ENCODE measurements around the gene VAMP2. TPM values are rescaled to one million over a fixed set of nuclear protein-coding genes. Genes with fewer than 3 reads are reported as not detected.
A peak's percentile ranks its signal among the peaks of the same experiment; 100 is the strongest.

The VAMP2 gene
- total and polyA plus RNA-seq, 10 of the 15 experiments (the other 5 are each of a cell fraction or from before 2014, with no cell fraction given) = 3.0 to 35.2 (median 25.0) TPM

DNA sequence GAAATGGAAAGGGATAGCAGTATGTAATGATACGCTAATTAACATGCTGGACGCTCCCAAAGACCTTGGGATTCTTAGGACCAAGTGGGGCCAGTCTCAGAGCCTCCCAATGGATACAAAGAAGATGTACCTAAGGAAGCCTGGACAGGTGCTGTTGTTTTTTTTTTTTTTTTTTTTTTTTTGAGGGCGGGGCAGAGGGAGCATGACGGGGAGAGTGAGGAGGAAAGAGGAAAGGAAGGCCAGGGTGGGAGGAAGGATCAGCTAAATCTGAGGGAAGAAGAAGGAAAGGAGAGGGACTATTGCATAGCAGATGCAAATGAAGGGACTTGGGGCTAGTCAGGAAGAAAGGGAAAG is 2.5 kb downstream of the VAMP2 start:
- no TSS peak for BruUV-seq (replicated peaks)
- Histone ChIP-seq H3K36me3 (ENCODE audit: control insufficient read depth in 2 of 2, insufficient read depth in 2 of 2, low read length in 1 of 2) (peaks cover 0 to 5% of the 10 kb centered on the region in 2 experiments; a peak in 1 of 4 replicates), H3K4me1 (ENCODE audit: control insufficient read depth, insufficient read depth, low read length) (peaks cover 37% of the 10 kb centered on the region), H4K20me1 (ENCODE audit: control insufficient read depth, insufficient read depth) (no peaks in the 10 kb centered on the region), H2AFZ (ENCODE audit: control insufficient read depth, low read depth, low read length) (no peak overlapping the region), H3K27me3 (replicated peaks in 1 of 2; ENCODE audit: control insufficient read depth in 2 of 2, insufficient read depth in 2 of 2, low read length in 1 of 2) (no peaks in the 10 kb centered on the region), H3K4me3 (no peak overlapping the region), H3K4me2 (ENCODE audit: control insufficient read depth, insufficient read depth) (no peak overlapping the region), H3K79me2 (ENCODE audit: control insufficient read depth, insufficient read depth, low read length) (peaks cover 26% of the 10 kb centered on the region), H3K9ac (ENCODE audit: control insufficient read depth, insufficient read depth, low read length) (no peak overlapping the region), H3K9me3 (replicated peaks; ENCODE audit: control insufficient read depth, insufficient read depth, low read length) (no peaks in the 10 kb centered on the region), H3K27ac (ENCODE audit: control insufficient read depth, insufficient read depth) (no peak overlapping the region)
- POLR2A ChIA-PET = interaction anchor here (0.9 to 1.6 kb wide), 2 partner anchors 8 to 18 kb away, joined by 3 read pairs; partner anchors contain the start of gene PER1
- FAIRE-seq = no peak
- intact Hi-C loops (cut with micrococcal nuclease; ENCODE audit: unreplicated experiment) (loop anchor here (5.0 kb wide), 1 partner anchor 98 kb away; no protein-coding TSS in a partner anchor), in situ Hi-C loops (cut with MboI) (no loop called here)
- DNase-seq (ENCODE audit: low read depth, low spot score) = no peak
- RAD21 ChIA-PET (ENCODE audit: unreplicated experiment) = interaction anchor here (1.0 to 1.8 kb wide), 3 partner anchors 13 to 33 kb away, joined by 3 to 6 read pairs (median 3); no protein-coding TSS in a partner anchor
- 96% methylated on average over 2 of the region's 4 CpGs for WGBS (ENCODE audit: insufficient coverage, insufficient replicate concordance, low lambda C conversion rate, missing lambda C conversion rate)
- no peak for TF ChIP-seq CBX3 (IDR thresholded peaks at IDR 0.05; ENCODE audit: borderline replicate concordance, low read depth)
- TF ChIP-seq CEBPB (IDR thresholded peaks at IDR 0.05; ENCODE audit: borderline replicate concordance in 1 of 2, low read depth in 2 of 2, low read length in 2 of 2) = no peak
- TF ChIP-seq YY1 (IDR thresholded peaks at IDR 0.05; ENCODE audit: low read depth, low read length) = no peak
- TF ChIP-seq TAF1 (IDR thresholded peaks at IDR 0.05; ENCODE audit: borderline replicate concordance, low read depth, low read length) = no peak
- TF ChIP-seq RAD51 (IDR thresholded peaks at IDR 0.05) = no peak
- TF ChIP-seq ZNF384 (IDR thresholded peaks at IDR 0.05; ENCODE audit: borderline replicate concordance, low read depth, low read length) = peak; percentile 89
- TF ChIP-seq, protein P1, sequence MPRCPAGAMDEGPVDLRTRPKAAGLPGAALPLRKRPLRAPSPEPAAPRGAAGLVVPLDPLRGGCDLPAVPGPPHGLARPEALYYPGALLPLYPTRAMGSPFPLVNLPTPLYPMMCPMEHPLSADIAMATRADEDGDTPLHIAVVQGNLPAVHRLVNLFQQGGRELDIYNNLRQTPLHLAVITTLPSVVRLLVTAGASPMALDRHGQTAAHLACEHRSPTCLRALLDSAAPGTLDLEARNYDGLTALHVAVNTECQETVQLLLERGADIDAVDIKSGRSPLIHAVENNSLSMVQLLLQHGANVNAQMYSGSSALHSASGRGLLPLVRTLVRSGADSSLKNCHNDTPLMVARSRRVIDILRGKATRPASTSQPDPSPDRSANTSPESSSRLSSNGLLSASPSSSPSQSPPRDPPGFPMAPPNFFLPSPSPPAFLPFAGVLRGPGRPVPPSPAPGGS (IDR thresholded peaks at IDR 0.05; ENCODE audit: borderline replicate concordance, insufficient read depth, low read depth, low read length, poor library complexity, severe bottlenecking) = no peak
- no peak for TF ChIP-seq BHLHE40 (IDR thresholded peaks at IDR 0.05; ENCODE audit: borderline replicate concordance in 1 of 2, low read depth in 2 of 2, low read length in 1 of 2)
- TF ChIP-seq JUNB (IDR thresholded peaks at IDR 0.05) = no peak
- CTCF ChIA-PET = interaction anchor here (0.6 to 5.3 kb wide), 10 partner anchors 10 to 140 kb away, joined by 3 to 46 read pairs (median 6); partner anchors contain the start of gene HES7
- SMC1A ChIA-PET (ENCODE audit: uncharacterized antibody, unreplicated experiment) = interaction anchor here (0.6 to 2.7 kb wide), 8 partner anchors 9 to 141 kb away, joined by 3 to 15 read pairs (median 6); no protein-coding TSS in a partner anchor
- no peak for ATAC-seq

Data from GM12878 (cell line).